Neural cell (in vitro differentiated cells): ENCODE data around the gene CTBP2. TPM values are rescaled to one million over a fixed set of nuclear protein-coding genes. Genes with fewer than 3 reads are reported as not detected.

ENCODE experiments used
- H2AFZ ChIP-seq: fragments of 200-600, 300-800 bp; sonication (generic), shearing (Covaris generic); 2 replicates; pipeline ENCODE4 v1.6.0; 2014; ENCODE audit warnings: low read depth, mild to moderate bottlenecking, antibody characterized with exemption, low read length, moderate library complexity
- H3F3A ChIP-seq: fragments of 200-600 bp; shearing (Covaris generic); 2 replicates; pipeline ENCODE4 v1.6.1; 2016; ENCODE audit warnings: mild to moderate bottlenecking, moderate library complexity, mixed read lengths, antibody characterized with exemption, low read length; ENCODE audit not compliant: insufficient read depth, poor library complexity, severe bottlenecking
- H3K27ac ChIP-seq: fragments of 200-600, 300-800 bp; sonication (generic), shearing (Covaris generic); 2 replicates; pipeline ENCODE4 v1.5.1; 2014; ENCODE audit warnings: mild to moderate bottlenecking, low read length, moderate library complexity
- H3K27me3 ChIP-seq: fragments of 300-800, 200-600 bp; sonication (generic), shearing (Covaris generic); 2 replicates; pipeline ENCODE4 v1.6.0; 2014; ENCODE audit warnings: mild to moderate bottlenecking, low read depth, low read length, moderate library complexity; ENCODE audit not compliant: insufficient read depth
- H3K36me3 ChIP-seq: fragments of 300-800, 200-600 bp; sonication (generic), shearing (Covaris generic); 2 replicates; pipeline ENCODE4 v1.5.1; 2014; ENCODE audit warnings: mild to moderate bottlenecking, antibody characterized with exemption, low read length, moderate library complexity; ENCODE audit not compliant: insufficient read depth
- H3K4me2 ChIP-seq: fragments of 300-800, 200-600 bp; sonication (generic), shearing (Covaris generic); 2 replicates; pipeline ENCODE4 v1.6.0; 2014; ENCODE audit warnings: mild to moderate bottlenecking, low read length
- H3K4me3 ChIP-seq: fragments of 300-800, 200-600 bp; sonication (generic), shearing (Covaris generic); 2 replicates; pipeline ENCODE4 v1.5.1; 2014; ENCODE audit warnings: mild to moderate bottlenecking, low read length, moderate library complexity
- H3K79me2 ChIP-seq: fragments of 200-600 bp; shearing (Covaris generic); replicated peaks from 2 replicates; pipeline ENCODE4 v1.6.0; 2014; ENCODE audit warnings: mild to moderate bottlenecking, low read length, moderate library complexity; ENCODE audit not compliant: insufficient read depth
- H3K9ac ChIP-seq: fragments of 300-800, 200-600 bp; sonication (generic), shearing (Covaris generic); 2 replicates; pipeline ENCODE4 v1.6.1; 2016; ENCODE audit warnings: mild to moderate bottlenecking, low read length, mixed read lengths
- H3K9me2 ChIP-seq: fragments of 200-600 bp; shearing (Covaris generic); 2 replicates; pipeline ENCODE4 v1.6.1; 2016; ENCODE audit warnings: mild to moderate bottlenecking, low read length, mixed read lengths; ENCODE audit not compliant: insufficient read depth
- H3K9me3 ChIP-seq: fragments of 200-600, 300-800 bp; sonication (generic), shearing (Covaris generic); 2 replicates; pipeline ENCODE4 v1.6.1; 2016; ENCODE audit warnings: mild to moderate bottlenecking, mixed run types, low read length, moderate library complexity, mixed read lengths
- H4K20me1 ChIP-seq: fragments of 200-600 bp; shearing (Covaris generic); 2 replicates; pipeline ENCODE4 v1.6.1; 2016; ENCODE audit warnings: mild to moderate bottlenecking, mixed run types; ENCODE audit not compliant: insufficient read depth
- EP300 ChIP-seq: fragments of 450-650 bp; conservative IDR thresholded peaks from 2 replicates; pipeline ENCODE4 v1.6.1; 2014; ENCODE audit warnings: antibody characterized with exemption, mild to moderate bottlenecking, moderate library complexity; ENCODE audit not compliant: poor library complexity, severe bottlenecking
- EZH2 ChIP-seq: fragments of 200-600, 300-800 bp; shearing (Covaris generic), sonication (generic); IDR thresholded peaks from 2 replicates; pipeline ENCODE4 v1.6.1; 2014; ENCODE audit warnings: antibody characterized with exemption, low read length, borderline replicate concordance, mild to moderate bottlenecking; ENCODE audit not compliant: insufficient read depth, poor library complexity, severe bottlenecking
- MXI1 ChIP-seq: fragments of 450-650 bp; conservative IDR thresholded peaks from 2 replicates; pipeline ENCODE4 v1.6.1; 2014; ENCODE audit warnings: antibody characterized with exemption, mild to moderate bottlenecking; ENCODE audit not compliant: poor library complexity, severe bottlenecking
- POLR2AphosphoS5 ChIP-seq: IDR thresholded peaks from 2 replicates; pipeline ENCODE4 v1.6.1; 2012
- RAD21 ChIP-seq: fragments of 450-650 bp; conservative IDR thresholded peaks from 2 replicates; pipeline ENCODE4 v1.6.1; 2014; ENCODE audit warnings: antibody characterized with exemption, mild to moderate bottlenecking, moderate library complexity
- SMC3 ChIP-seq: fragments of 450-650 bp; conservative IDR thresholded peaks from 2 replicates; pipeline ENCODE4 v1.6.1; 2014; ENCODE audit warnings: antibody characterized with exemption, mild to moderate bottlenecking, moderate library complexity; ENCODE audit not compliant: poor library complexity
- TAF1 ChIP-seq: IDR thresholded peaks from 2 replicates; pipeline ENCODE4 v1.6.1; 2012; ENCODE audit warnings: low read depth
- polyA plus RNA-seq: library from polyadenylated mRNA; depleted of rRNA; stranded (reverse); fragments of >200 nt; gene quantifications from 2 replicates; pipeline ENCODE4 v1.2.3, GENCODE V29; 2014
- TF ChIP-seq, protein P1 (sequence below): fragments of 450-650 bp; IDR thresholded peaks from 2 replicates; pipeline ENCODE4 v1.5.1; 2014; ENCODE audit warnings: antibody characterized with exemption, mild to moderate bottlenecking, moderate library complexity; ENCODE audit not compliant: poor library complexity, severe bottlenecking
- TF ChIP-seq, protein P2 (sequence below): IDR thresholded peaks from 2 replicates; pipeline ENCODE4 v1.6.1; 2012; ENCODE audit warnings: borderline replicate concordance

The CTBP2 gene
- polyA plus RNA-seq, 1 donor from 2014 or later = 59.5 TPM

DNA sequence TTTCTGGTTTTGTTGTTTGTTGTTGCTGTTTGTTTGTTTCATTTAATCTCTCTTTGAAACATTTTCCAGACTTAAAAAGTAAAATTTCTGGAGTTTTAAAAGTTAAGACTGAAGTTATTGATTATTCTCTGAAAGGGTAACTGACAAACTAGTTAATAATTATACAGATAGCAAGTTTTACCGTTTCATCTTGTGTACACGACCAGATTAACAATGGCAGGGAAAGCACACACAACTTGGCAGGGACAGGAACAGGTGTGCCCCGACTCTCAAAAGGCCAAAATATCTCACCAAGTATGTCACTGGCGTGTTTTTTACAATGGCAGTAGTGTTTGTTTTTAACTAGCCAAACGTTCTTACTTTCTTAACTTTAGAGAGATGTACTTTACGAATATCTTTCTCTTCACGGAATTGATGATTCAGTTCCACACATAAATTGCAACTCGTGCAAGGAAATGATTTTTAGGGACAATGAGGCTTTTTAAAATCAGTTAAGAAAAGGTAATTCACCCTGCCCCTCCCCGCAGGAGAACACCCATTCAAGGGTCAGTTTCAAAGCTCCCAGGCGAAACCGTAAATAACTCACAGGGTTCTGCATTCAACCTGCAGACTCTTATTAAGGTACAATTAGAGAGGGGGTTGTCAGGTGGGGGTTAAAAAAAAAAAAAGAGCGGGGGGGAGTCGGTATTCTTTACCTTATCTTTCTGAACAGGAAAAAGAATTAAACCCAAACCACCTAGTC is 3.5 kb downstream of the CTBP2 start:
- Histone ChIP-seq H3K27me3 (peaks cover 12% of the 10 kb centered on the region), H3K4me3 (peak overlapping the region; percentile 69), H4K20me1 (peaks cover 5% of the 10 kb centered on the region), H3K9ac (peak overlapping the region; percentile 64), H3K27ac (no peak overlapping the region), H3K36me3 (no peaks in the 10 kb centered on the region), H3K9me3 (no peaks in the 10 kb centered on the region), H3F3A (no peaks in the 10 kb centered on the region), H3K9me2 (no peaks in the 10 kb centered on the region), H3K4me2 (peak overlapping the region; percentile 79), H3K79me2 (peaks cover 66% of the 10 kb centered on the region), H2AFZ (no peak overlapping the region)
- TF ChIP-seq POLR2AphosphoS5 (no peak), RAD21 (no peak), EP300 (no peak), SMC3 (no peak), MXI1 (no peak), TAF1 (no peak), EZH2 (no peak)
- TF ChIP-seq, protein P1, sequence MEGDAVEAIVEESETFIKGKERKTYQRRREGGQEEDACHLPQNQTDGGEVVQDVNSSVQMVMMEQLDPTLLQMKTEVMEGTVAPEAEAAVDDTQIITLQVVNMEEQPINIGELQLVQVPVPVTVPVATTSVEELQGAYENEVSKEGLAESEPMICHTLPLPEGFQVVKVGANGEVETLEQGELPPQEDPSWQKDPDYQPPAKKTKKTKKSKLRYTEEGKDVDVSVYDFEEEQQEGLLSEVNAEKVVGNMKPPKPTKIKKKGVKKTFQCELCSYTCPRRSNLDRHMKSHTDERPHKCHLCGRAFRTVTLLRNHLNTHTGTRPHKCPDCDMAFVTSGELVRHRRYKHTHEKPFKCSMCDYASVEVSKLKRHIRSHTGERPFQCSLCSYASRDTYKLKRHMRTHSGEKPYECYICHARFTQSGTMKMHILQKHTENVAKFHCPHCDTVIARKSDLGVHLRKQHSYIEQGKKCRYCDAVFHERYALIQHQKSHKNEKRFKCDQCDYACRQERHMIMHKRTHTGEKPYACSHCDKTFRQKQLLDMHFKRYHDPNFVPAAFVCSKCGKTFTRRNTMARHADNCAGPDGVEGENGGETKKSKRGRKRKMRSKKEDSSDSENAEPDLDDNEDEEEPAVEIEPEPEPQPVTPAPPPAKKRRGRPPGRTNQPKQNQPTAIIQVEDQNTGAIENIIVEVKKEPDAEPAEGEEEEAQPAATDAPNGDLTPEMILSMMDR = no peak
- TF ChIP-seq, protein P2, sequence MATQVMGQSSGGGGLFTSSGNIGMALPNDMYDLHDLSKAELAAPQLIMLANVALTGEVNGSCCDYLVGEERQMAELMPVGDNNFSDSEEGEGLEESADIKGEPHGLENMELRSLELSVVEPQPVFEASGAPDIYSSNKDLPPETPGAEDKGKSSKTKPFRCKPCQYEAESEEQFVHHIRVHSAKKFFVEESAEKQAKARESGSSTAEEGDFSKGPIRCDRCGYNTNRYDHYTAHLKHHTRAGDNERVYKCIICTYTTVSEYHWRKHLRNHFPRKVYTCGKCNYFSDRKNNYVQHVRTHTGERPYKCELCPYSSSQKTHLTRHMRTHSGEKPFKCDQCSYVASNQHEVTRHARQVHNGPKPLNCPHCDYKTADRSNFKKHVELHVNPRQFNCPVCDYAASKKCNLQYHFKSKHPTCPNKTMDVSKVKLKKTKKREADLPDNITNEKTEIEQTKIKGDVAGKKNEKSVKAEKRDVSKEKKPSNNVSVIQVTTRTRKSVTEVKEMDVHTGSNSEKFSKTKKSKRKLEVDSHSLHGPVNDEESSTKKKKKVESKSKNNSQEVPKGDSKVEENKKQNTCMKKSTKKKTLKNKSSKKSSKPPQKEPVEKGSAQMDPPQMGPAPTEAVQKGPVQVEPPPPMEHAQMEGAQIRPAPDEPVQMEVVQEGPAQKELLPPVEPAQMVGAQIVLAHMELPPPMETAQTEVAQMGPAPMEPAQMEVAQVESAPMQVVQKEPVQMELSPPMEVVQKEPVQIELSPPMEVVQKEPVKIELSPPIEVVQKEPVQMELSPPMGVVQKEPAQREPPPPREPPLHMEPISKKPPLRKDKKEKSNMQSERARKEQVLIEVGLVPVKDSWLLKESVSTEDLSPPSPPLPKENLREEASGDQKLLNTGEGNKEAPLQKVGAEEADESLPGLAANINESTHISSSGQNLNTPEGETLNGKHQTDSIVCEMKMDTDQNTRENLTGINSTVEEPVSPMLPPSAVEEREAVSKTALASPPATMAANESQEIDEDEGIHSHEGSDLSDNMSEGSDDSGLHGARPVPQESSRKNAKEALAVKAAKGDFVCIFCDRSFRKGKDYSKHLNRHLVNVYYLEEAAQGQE = no peak

DNA sequence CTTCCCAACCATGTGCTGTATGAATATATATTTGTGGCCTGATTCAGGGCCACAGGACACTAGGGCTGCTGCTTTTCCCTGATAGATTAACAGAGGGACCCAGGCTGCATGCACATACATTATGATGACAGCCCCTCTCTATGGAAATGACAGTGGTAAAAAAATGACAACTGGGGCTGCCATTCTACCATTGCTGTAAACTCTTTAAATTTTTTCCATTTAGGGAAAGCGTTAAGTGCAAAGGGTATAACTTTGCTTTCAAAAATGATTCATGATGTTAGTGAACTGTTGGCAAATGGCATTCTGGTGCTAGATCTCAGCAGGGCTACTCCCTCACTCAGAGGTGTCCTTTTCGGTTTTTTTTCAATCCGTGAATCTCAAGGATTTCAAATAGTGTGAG is 4.2 kb downstream of the CTBP2 start:
- TF ChIP-seq RAD21 = no peak
- no peak for TF ChIP-seq EP300
- TF ChIP-seq, protein P2 = no peak
- no peak for TF ChIP-seq MXI1
- no peak for TF ChIP-seq POLR2AphosphoS5
- TF ChIP-seq TAF1 = no peak
- no peak for TF ChIP-seq SMC3
- no peak for TF ChIP-seq EZH2
- TF ChIP-seq, protein P1 = no peak
- Histone ChIP-seq H2AFZ (no peak overlapping the region), H3K4me2 (no peak overlapping the region), H3K9ac (no peak overlapping the region), H3K9me3 (no peaks in the 10 kb centered on the region), H3K4me3 (no peak overlapping the region), H3F3A (no peaks in the 10 kb centered on the region), H3K79me2 (peaks cover 71% of the 10 kb centered on the region), H3K9me2 (no peaks in the 10 kb centered on the region), H3K36me3 (no peaks in the 10 kb centered on the region), H3K27me3 (peaks cover 5% of the 10 kb centered on the region), H3K27ac (no peak overlapping the region), H4K20me1 (peaks cover 5% of the 10 kb centered on the region)
